Measurements from ENCODE around the gene CENPP. TPM values are rescaled to one million over a fixed set of nuclear protein-coding genes. Genes with fewer than 3 reads are reported as not detected.

The CENPP gene
- total RNA-seq, 4 donors from 2014 or later, result 0.88 to 12.0 (median 4.3) TPM

GRCh38 chr9:92467511-92467910 lies 141.8 kb downstream of the CENPP start:
- no peak for DNase-seq
- intact Hi-C loops (cut with DNase I; ENCODE audit: low total_unique reads), result no loop called here

GRCh38 chr9:92468206-92468605 lies 142.5 kb downstream of the CENPP start:
- DNase-seq, result no peak
- H3K27me3 ChIP-seq, result no peaks in the 10 kb centered on the region
- H3K27ac ChIP-seq, result peak overlapping the region in 1 of 2 donors; percentile 4
- H3K9me3 ChIP-seq, result no peaks in the 10 kb centered on the region
- intact Hi-C loops (cut with DNase I; ENCODE audit: low total_unique reads), result no loop called here
- no peak for TF ChIP-seq POLR2A (IDR thresholded peaks at IDR 0.05)
- TF ChIP-seq, protein P1, sequence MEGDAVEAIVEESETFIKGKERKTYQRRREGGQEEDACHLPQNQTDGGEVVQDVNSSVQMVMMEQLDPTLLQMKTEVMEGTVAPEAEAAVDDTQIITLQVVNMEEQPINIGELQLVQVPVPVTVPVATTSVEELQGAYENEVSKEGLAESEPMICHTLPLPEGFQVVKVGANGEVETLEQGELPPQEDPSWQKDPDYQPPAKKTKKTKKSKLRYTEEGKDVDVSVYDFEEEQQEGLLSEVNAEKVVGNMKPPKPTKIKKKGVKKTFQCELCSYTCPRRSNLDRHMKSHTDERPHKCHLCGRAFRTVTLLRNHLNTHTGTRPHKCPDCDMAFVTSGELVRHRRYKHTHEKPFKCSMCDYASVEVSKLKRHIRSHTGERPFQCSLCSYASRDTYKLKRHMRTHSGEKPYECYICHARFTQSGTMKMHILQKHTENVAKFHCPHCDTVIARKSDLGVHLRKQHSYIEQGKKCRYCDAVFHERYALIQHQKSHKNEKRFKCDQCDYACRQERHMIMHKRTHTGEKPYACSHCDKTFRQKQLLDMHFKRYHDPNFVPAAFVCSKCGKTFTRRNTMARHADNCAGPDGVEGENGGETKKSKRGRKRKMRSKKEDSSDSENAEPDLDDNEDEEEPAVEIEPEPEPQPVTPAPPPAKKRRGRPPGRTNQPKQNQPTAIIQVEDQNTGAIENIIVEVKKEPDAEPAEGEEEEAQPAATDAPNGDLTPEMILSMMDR (IDR thresholded peaks at IDR 0.05), result no peak
- H3K36me3 ChIP-seq, result no peaks in the 10 kb centered on the region
- no peak overlapping the region for H3K4me3 ChIP-seq
- H3K4me1 ChIP-seq, result peaks cover 0 to 7% of the 10 kb centered on the region in 2 donors

More at GRCh38 chr9:92467511-92467910, 141.8 kb downstream of the CENPP start:
- no peaks in the 10 kb centered on the region for H3K27me3 ChIP-seq
- H3K9me3 ChIP-seq, result no peaks in the 10 kb centered on the region
- no peak overlapping the region for H3K4me3 ChIP-seq
- TF ChIP-seq POLR2A (IDR thresholded peaks at IDR 0.05), result no peak
- TF ChIP-seq, protein P1 (IDR thresholded peaks at IDR 0.05), result no peak
- H3K27ac ChIP-seq, result peak overlapping the region in 1 of 2 donors; percentile 29
- H3K36me3 ChIP-seq, result no peaks in the 10 kb centered on the region
- H3K4me1 ChIP-seq, result peaks cover 0 to 14% of the 10 kb centered on the region in 2 donors

DNA sequence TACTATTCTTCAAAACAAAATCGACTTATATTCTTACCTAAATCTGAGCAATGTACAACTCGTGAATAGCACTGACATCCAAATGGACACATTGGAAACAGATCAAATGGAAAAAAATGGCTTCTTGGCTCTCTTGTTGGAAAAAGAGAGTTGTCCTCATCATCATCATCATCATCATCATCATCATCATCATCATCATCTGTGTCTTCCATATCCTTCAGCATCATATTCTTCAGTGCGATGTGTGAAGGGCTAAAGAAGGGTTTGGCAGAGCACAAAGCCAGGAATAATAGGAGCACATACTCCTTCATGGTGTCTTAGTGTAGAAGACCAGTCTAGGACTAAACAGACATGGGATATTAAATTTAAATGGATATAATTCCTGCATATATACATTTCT lies 148.8 kb downstream of the CENPP start:
- TF ChIP-seq, protein P1 (IDR thresholded peaks at IDR 0.05), result no peak
- Histone ChIP-seq H3K9me3 (no peaks in the 10 kb centered on the region), H3K27me3 (no peaks in the 10 kb centered on the region), H3K27ac (no peak overlapping the region), H3K4me3 (no peak overlapping the region), H3K4me1 (peaks cover 4 to 5% of the 10 kb centered on the region in 2 donors), H3K36me3 (no peaks in the 10 kb centered on the region)
- DNase-seq, result no peak
- intact Hi-C loops (cut with DNase I; ENCODE audit: low total_unique reads), result no loop called here

DNA sequence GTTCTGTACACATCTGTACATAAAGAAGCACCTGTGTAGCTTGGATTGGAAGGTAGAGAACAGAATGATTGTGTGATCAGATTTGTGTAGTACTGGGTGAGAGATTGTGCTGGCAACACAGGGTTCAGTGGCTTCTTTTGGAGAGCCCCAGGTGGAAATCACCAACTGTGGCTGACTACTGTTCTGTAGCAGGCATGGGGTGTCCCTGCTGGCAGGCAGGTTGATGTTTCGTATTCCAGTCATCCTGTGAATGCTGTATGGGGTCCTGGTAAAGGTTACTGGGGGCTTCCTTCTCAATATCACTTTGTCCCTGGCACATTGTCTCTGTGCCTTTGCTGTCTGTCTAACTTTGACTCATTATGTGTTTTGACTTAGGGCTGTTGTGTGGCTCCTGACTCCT lies 151.2 kb downstream of the CENPP start:
- intact Hi-C loops (cut with DNase I; ENCODE audit: low total_unique reads), result no loop called here
- Histone ChIP-seq H3K36me3 (no peaks in the 10 kb centered on the region), H3K4me1 (peaks cover 4 to 7% of the 10 kb centered on the region in 2 donors), H3K27me3 (no peaks in the 10 kb centered on the region), H3K27ac (peak overlapping the region; percentile 26 to 81), H3K4me3 (no peak overlapping the region), H3K9me3 (no peaks in the 10 kb centered on the region)
- DNase-seq, result no peak
- TF ChIP-seq, protein P1 (IDR thresholded peaks at IDR 0.05), result no peak
- TF ChIP-seq POLR2A (IDR thresholded peaks at IDR 0.05), result no peak

GRCh38 chr9:92478783-92479182 lies 153.0 kb downstream of the CENPP start:
- DNase-seq, result no peak
- Histone ChIP-seq H3K36me3 (no peaks in the 10 kb centered on the region), H3K27me3 (no peaks in the 10 kb centered on the region), H3K4me1 (peaks cover 4 to 7% of the 10 kb centered on the region in 2 donors), H3K27ac (peak overlapping the region; percentile 81 to 96), H3K9me3 (no peaks in the 10 kb centered on the region), H3K4me3 (no peak overlapping the region)
- no peak for TF ChIP-seq POLR2A (IDR thresholded peaks at IDR 0.05)
- TF ChIP-seq, protein P1 (IDR thresholded peaks at IDR 0.05), result no peak
- intact Hi-C loops (cut with DNase I; ENCODE audit: low total_unique reads), result no loop called here
